ENCODE measurements around the gene MYBBP1A.

DNA sequence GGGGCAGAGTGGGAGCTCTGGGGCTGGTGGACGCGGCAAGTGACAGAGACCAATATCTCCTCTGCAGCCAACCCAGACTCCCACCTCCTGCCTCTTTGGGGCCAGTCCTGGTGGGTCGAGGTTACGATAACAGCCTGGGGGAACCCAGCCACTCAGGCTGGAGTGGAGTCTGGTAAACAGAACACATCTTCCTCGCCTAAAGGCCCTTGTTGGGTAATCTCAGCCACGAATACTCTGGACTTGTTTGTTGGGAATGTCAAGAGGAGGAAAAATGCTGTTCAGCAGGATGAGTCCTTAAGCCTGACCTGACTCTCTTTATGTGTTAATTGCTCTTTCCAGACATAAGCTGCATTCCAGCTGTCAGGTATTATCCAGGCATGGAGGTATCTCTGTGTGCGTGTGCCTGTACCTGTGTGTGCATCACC, 64.5 kb downstream of the MYBBP1A start:
- TF ChIP-seq SMC3 (IDR thresholded peaks at IDR 0.05; ENCODE audit: low read depth, low read length): no peak
- TF ChIP-seq CTCF (conservative IDR thresholded peaks at IDR 0.05; ENCODE audit: low read depth, low read length): no peak
- no peak for TF ChIP-seq POLR2A (IDR thresholded peaks at IDR 0.05; ENCODE audit: low read depth, low read length)
- TF ChIP-seq NFE2L2 (IDR thresholded peaks at IDR 0.05; ENCODE audit: low read depth, low read length): no peak
